PC-9 (cell line): ENCODE results near the gene MECP2. TPM values are rescaled to one million over a fixed set of nuclear protein-coding genes. Genes with fewer than 3 reads are reported as not detected.

ENCODE experiments used
- BruUV-seq: library from RNA; stranded (reverse); fragments of 400-500 nt; replicated peaks from 2 replicates; lab custom pipeline; 2021; lab: Mats Ljungman, UMichigan
- CTCF ChIA-PET: fragments of 300-600 bp; sonication (Branson Sonifier 250); formaldehyde crosslinking; loops from one replicate; lab custom pipeline; 2022; ENCODE audit warnings: antibody characterized with exemption; lab: Charles Lee
- POLR2A ChIA-PET: fragments of 300-600 bp; sonication (Branson Sonifier 250); formaldehyde crosslinking; loops from one replicate; lab custom pipeline; 2022; ENCODE audit warnings: antibody characterized with exemption; ENCODE audit not compliant: unreplicated experiment; lab: Charles Lee
- DNase-seq, 2 experiments: peaks; one replicate each; pipeline versions ENCODE4 v3.0.0 to v3.0.0-alpha.2; 2015 to 2022; ENCODE audit warnings: mixed read lengths in 1 of 2
- H2AFZ ChIP-seq: fragments of 200-600 bp; sonication (generic); 2 replicates; pipeline ENCODE4 v1.8.1; 2017; ENCODE audit warnings: antibody characterized with exemption
- H3F3A ChIP-seq: fragments of 200-600 bp; sonication (generic); 2 replicates; pipeline ENCODE4 v1.8.1; 2017; ENCODE audit warnings: antibody characterized with exemption, mild to moderate bottlenecking, low read depth; ENCODE audit not compliant: insufficient read depth
- H3K27ac ChIP-seq: fragments of 200-600 bp; sonication (generic); 2 replicates; pipeline ENCODE4 v1.6.1; 2016; ENCODE audit warnings: mixed run types
- H3K27me3 ChIP-seq: fragments of 200-600 bp; sonication (generic); 2 replicates; pipeline ENCODE4 v1.6.1; 2016; ENCODE audit warnings: low read depth, mixed run types; ENCODE audit not compliant: insufficient read depth
- H3K36me3 ChIP-seq: fragments of 200-600 bp; sonication (generic); 2 replicates; pipeline ENCODE4 v1.6.1; 2016; ENCODE audit warnings: low read depth, mixed run types
- H3K4me1 ChIP-seq: fragments of 200-600 bp; sonication (generic); replicated peaks from 2 replicates; pipeline ENCODE4 v1.6.1; 2016; ENCODE audit warnings: mixed run types; ENCODE audit not compliant: insufficient read depth
- H3K4me2 ChIP-seq: fragments of 200-600 bp; sonication (generic); 2 replicates; pipeline ENCODE4 v1.6.1; 2017; ENCODE audit warnings: mixed run types
- H3K4me3 ChIP-seq: fragments of 200-600 bp; sonication (generic); 2 replicates; pipeline ENCODE4 v1.6.1; 2016; ENCODE audit warnings: mixed run types
- H3K79me2 ChIP-seq: fragments of 200-600 bp; sonication (generic); 2 replicates; pipeline ENCODE4 v1.6.1; 2017; ENCODE audit warnings: low read depth, mixed run types
- H3K9me2 ChIP-seq: fragments of 200-600 bp; sonication (generic); 2 replicates; pipeline ENCODE4 v1.8.1; 2017; ENCODE audit warnings: mild to moderate bottlenecking; ENCODE audit not compliant: insufficient read depth
- H3K9me3 ChIP-seq: fragments of 200-600 bp; sonication (generic); 2 replicates; pipeline ENCODE4 v1.8.1; 2016; ENCODE audit warnings: low read depth; ENCODE audit not compliant: insufficient read depth
- H4K20me1 ChIP-seq: fragments of 200-600 bp; sonication (generic); 2 replicates; pipeline ENCODE4 v1.8.1; 2017; ENCODE audit not compliant: insufficient read depth
- CTCF ChIP-seq: fragments of 200-600 bp; sonication (generic); conservative IDR thresholded peaks from 2 replicates; pipeline ENCODE4 v1.6.1; 2017; ENCODE audit warnings: mixed run types, antibody characterized with exemption, mild to moderate bottlenecking, moderate library complexity
- EZH2 ChIP-seq: fragments of 200-600 bp; sonication (generic); IDR thresholded peaks from 2 replicates; pipeline ENCODE4 v1.8.0; 2017; ENCODE audit warnings: antibody characterized with exemption, low read depth
- intact Hi-C: fragments of 100-400 bp; cut with micrococcal nuclease; formaldehyde crosslinking; loops from one replicate; pipeline ENCODE4 v1.10.0; 2022; ENCODE audit not compliant: unreplicated experiment
- total RNA-seq: library from RNA; stranded (reverse); gene quantifications from 2 replicates; pipeline ENCODE4 v1.2.3, GENCODE V29; 2021

Gene MECP2
- total RNA-seq, 1 experiment from 2014 or later = 85.6 TPM

- ChIA-PET POLR2A (no interaction called here), CTCF (no interaction called here)
- Histone ChIP-seq H3K27me3 (no peaks in the 10 kb centered on the region), H3F3A (no peaks in the 10 kb centered on the region), H2AFZ (no peak overlapping the region), H3K27ac (0 out of 2 replicates have a peak overlapping the region, but pooled peaks have one; percentile 6), H3K4me3 (no peak overlapping the region), H4K20me1 (peaks cover 1% of the 10 kb centered on the region; the same call in 1 of the 2 replicates), H3K9me2 (no peaks in the 10 kb centered on the region), H3K79me2 (peaks cover 17% of the 10 kb centered on the region; the same call in 1 of the 2 replicates), H3K36me3 (no peaks in the 10 kb centered on the region), H3K9me3 (no peaks in the 10 kb centered on the region), H3K4me1 (0 out of 2 replicates have a peak, but pooled peaks cover 5% of the 10 kb centered on the region), H3K4me2 (no peak overlapping the region)
- intact Hi-C loops = no loop called here
- TF ChIP-seq CTCF (no peak), EZH2 (no peak)
- no TSS peak for BruUV-seq
- DNase-seq = no peak
Observed at GRCh38 chrX:154056770-154057241, 40.7 kb downstream of the MECP2 start.

GRCh38 chrX:154051201-154051810 lies 46.2 kb downstream of the MECP2 start:
- TF ChIP-seq CTCF = peak; percentile 76
- TF ChIP-seq EZH2 = no peak
- DNase-seq = peak in 1 of 2 experiments; percentile 71
- BruUV-seq = no TSS peak
- no peaks in the 10 kb centered on the region for H3K9me3 ChIP-seq
- H2AFZ ChIP-seq = no peak overlapping the region
- H4K20me1 ChIP-seq = peaks cover 28% of the 10 kb centered on the region
- no peaks in the 10 kb centered on the region for H3F3A ChIP-seq
- 0 out of 2 replicates have a peak, but pooled peaks cover 30% of the 10 kb centered on the region for H3K79me2 ChIP-seq
- no peaks in the 10 kb centered on the region for H3K36me3 ChIP-seq
- H3K9me2 ChIP-seq = no peaks in the 10 kb centered on the region
- H3K4me2 ChIP-seq = no peak overlapping the region
- H3K4me1 ChIP-seq = 0 out of 2 replicates have a peak, but pooled peaks cover 3% of the 10 kb centered on the region
- no peaks in the 10 kb centered on the region for H3K27me3 ChIP-seq
- ChIA-PET POLR2A (no interaction called here), CTCF (no interaction called here)
- intact Hi-C loops = no loop called here
- H3K27ac ChIP-seq = no peak overlapping the region
- H3K4me3 ChIP-seq = no peak overlapping the region

GRCh38 chrX:154050113-154050495 lies 47.4 kb downstream of the MECP2 start:
- 0 out of 2 replicates have a peak, but pooled peaks cover 3% of the 10 kb centered on the region for H3K4me1 ChIP-seq
- no peak overlapping the region for H3K4me3 ChIP-seq
- TF ChIP-seq EZH2 (no peak), CTCF (no peak)
- H3K9me3 ChIP-seq = no peaks in the 10 kb centered on the region
- no peak overlapping the region for H2AFZ ChIP-seq
- peaks cover 28% of the 10 kb centered on the region for H4K20me1 ChIP-seq
- intact Hi-C loops = no loop called here
- H3K27ac ChIP-seq = no peak overlapping the region
- no TSS peak for BruUV-seq
- no peaks in the 10 kb centered on the region for H3K27me3 ChIP-seq
- no peaks in the 10 kb centered on the region for H3K36me3 ChIP-seq
- ChIA-PET POLR2A (no interaction called here), CTCF (no interaction called here)
- H3K9me2 ChIP-seq = no peaks in the 10 kb centered on the region
- H3K79me2 ChIP-seq = 0 out of 2 replicates have a peak, but pooled peaks cover 29% of the 10 kb centered on the region
- no peaks in the 10 kb centered on the region for H3F3A ChIP-seq
- H3K4me2 ChIP-seq = no peak overlapping the region
- DNase-seq = no peak
